Heart right ventricle (tissue), 16 donors: ENCODE results near the gene MYLK3. TPM values are rescaled to one million over a fixed set of nuclear protein-coding genes. Genes with fewer than 3 reads are reported as not detected.

Source experiments
- ATAC-seq, 8 donors: fragments of 200-7000 bp; cut with Tn5 transposase; one replicate each; pipeline ENCODE4 v1.9.1; 2020; ENCODE audit warnings: mild to moderate bottlenecking in 8 of 8, moderate library complexity in 8 of 8, moderate number of reproducible peaks in 1 of 8
- DNase-seq, 2 donors: peaks; one replicate each; pipeline ENCODE4 v3.0.0-alpha.2; 2020
- H3K27ac ChIP-seq, 10 donors: fragments of 200-600 bp; sonication (generic) in 2 of 10; one replicate each; pipeline versions ENCODE4 v1.5.0 to v1.8.0; 2020 to 2022; ENCODE audit warnings: mild to moderate bottlenecking in 3 of 10
- H3K27me3 ChIP-seq, 7 donors: fragments of 200-600 bp; one replicate each; pipeline ENCODE4 v1.8.0; 2021 to 2022; ENCODE audit warnings: mild to moderate bottlenecking in 2 of 7
- H3K36me3 ChIP-seq, 9 donors: fragments of 200-600 bp; sonication (generic) in 1 of 9; one replicate each; pipeline versions ENCODE4 v1.5.0 to v1.8.0; 2020 to 2022; ENCODE audit warnings: mild to moderate bottlenecking in 2 of 9
- H3K4me1 ChIP-seq, 9 donors: fragments of 200-600 bp; sonication (generic) in 1 of 9; one replicate each; pipeline versions ENCODE4 v1.5.0 to v1.8.0; 2020 to 2022; ENCODE audit warnings: mild to moderate bottlenecking in 4 of 9
- H3K4me3 ChIP-seq, 10 donors: fragments of 200-600 bp; sonication (generic) in 2 of 10; one replicate each; pipeline versions ENCODE4 v1.5.0 to v1.8.0; 2020 to 2022; ENCODE audit warnings: mild to moderate bottlenecking in 7 of 10, moderate library complexity in 2 of 10
- H3K9me3 ChIP-seq, 11 donors: fragments of 200-600 bp in 10 of 11; sonication (generic) in 2 of 11; one replicate each; pipeline versions ENCODE4 v1.5.0 to v1.8.0; 2013 to 2022; ENCODE audit warnings: mild to moderate bottlenecking in 2 of 11, control low read depth in 1 of 11, moderate library complexity in 1 of 11
- CTCF ChIP-seq, 9 donors: fragments of 200-600 bp; sonication (generic) in 2 of 9; IDR thresholded peaks; one replicate each; pipeline versions ENCODE4 v1.5.0 to v1.8.0; 2021 to 2022; ENCODE audit warnings: antibody characterized with exemption in 9 of 9, mild to moderate bottlenecking in 5 of 9, moderate library complexity in 1 of 9
- WGBS, 2 donors: extraction: QIAGEN DNeasy Blood & Tissue Kit; methylation state at CpG; one replicate each; pipeline ENCODE4 v1.1.7; 2013; ENCODE audit warnings: inconsistent platforms in 1 of 2; 5-methylcytosine and 5-hydroxymethylcytosine counted together
- intact Hi-C, 10 donors: fragments of 100-400 bp; cut with DNase I; formaldehyde crosslinking; loops; one replicate each; pipeline versions ENCODE4 v1.11.1 to v1.14.2; 2022
- polyA plus RNA-seq, 2 donors: library from polyadenylated mRNA; stranded (reverse); fragments of 200-250 nt; gene quantifications; one replicate each; pipeline ENCODE4 v1.2.3, GENCODE V29; 2013
- total RNA-seq, 10 donors: library from RNA; stranded (reverse); fragmentation: NEBNext Ultra II Directional in 3 of 10; extraction: Animal tissue kit (Norgen Biotek cat#: 25700) in 3 of 10; gene quantifications; one replicate each; pipeline versions ENCODE4 v1.2.1 to v1.2.4, GENCODE V29; 2021 to 2023
- donor health status: Arrhythmogenic right ventricular cardiomyopathy.
- donor health status: ischemic (EF 13 %, LVEDD 7.1; RV severe dilation, severe dysfunction).
- donor health status: healthy with polysubstance abuse.
- donor health status: DM: no; HTN: yes; CAD: no.
- donor health status: DM: no; HTN: no; CAD: no.
- donor health status: ischemic (EF 25% LVEDD 6.9; RV normal size, moderate dysfunction).
- donor health status: ischemic (EF 25% LVEDD 5.7; RV mildly dilated, moderate dysfunction).
- donor health status: healthy.
- donor health status: DM: yes; HTN: yes; CAD: no.
- donor health status: Ischemic cardiomyopathy.
- donor health status: ischemic (EF 35%, LVEDD 5.7; RV mildly dilated, moderate dysfunction).
- donor health status: nonischemic (EF 11% LVEDD 7.7; RV severe dilation, severe dysfunction).
- donor health status: DM: yes; HTN: yes; CAD: no.
- donor health status: PGD.
- donor health status: ischemic (EF 29% LVEDD 5.4; RV normal size, mild dysfunction).
- donor health status: nonischemic (EF 23%, LVEDD 6.1; RV moderate dilation, normal function).

Gene MYLK3
- total and polyA plus RNA-seq, 12 donors = 63.5 to 458 (median 256) TPM

DNA sequence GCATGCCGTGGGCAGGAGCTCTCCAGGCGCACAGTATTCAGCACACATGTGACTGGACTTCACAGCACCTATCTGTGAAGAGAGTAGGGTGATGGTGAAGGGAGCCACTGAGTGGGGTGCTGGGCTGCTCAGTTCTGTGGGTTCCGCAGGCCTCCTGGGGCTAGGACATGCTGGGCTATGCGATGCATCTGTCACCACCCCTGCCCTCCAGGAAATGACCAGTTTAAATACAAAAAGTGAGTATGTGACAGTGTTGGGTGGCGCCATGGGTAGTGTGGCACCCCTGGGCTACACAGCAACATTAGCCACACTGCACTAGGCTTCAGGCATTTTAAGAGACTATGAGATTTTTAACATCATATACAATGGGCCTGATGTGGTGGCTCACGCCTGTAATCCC is 28.6 kb downstream of the MYLK3 start:
- 84 to 87% methylated on average over 6 of the region's 6 CpGs for WGBS, 2 donors
- TF ChIP-seq CTCF (IDR thresholded peaks at IDR 0.05) = no peak
- Histone ChIP-seq H3K9me3 (no peaks in the 10 kb centered on the region), H3K4me3 (no peak overlapping the region), H3K27ac (no peak overlapping the region), H3K27me3 (no peaks in the 10 kb centered on the region), H3K4me1 (peaks cover 0 to 25% (median 7%) of the 10 kb centered on the region in 9 donors), H3K36me3 (peaks cover 0 to 55% (median 4%) of the 10 kb centered on the region in 9 donors)
- intact Hi-C loops = no loop called here
- DNase-seq (no peak), ATAC-seq (no peak)

DNA sequence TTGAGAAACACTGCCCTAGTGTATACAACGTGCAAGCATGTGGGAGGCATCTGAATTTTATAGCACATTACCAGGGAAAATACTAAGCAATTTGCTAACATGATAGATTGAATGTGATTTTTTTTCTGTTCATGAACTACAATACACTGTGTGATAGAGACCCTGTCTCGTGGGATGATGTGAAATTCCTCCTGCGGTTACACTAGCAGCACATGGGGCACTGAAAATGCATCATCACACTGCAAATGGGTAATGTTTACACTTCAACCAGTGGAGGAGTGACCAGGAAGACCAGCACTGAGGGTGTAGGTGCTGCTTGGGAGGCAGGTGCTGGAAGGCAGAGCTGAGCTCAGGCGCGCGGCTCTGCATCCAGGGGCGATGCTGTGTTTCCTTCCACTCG is 29.9 kb downstream of the MYLK3 start:
- no peaks in the 10 kb centered on the region for H3K9me3 ChIP-seq

DNA sequence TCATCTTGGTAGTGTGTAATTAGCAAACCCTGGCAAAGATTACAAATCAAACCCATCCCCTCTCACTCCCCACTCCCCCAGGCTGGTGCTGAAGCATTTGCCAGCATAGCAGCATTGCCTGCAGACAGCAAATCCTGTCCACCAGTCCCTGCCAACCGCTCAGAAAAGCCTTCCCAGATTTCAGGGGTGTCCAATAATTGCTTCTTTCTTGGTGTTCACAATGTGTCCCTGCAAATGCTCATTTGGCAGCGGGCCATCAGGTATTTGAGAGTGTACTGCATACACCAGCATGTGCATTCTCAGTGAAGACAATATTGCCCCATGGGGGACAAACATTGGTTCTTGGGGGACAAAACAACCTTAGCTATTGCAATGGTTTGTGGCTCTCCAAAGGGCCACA is 30.5 kb downstream of the MYLK3 start:
- Histone ChIP-seq H3K9me3 (no peaks in the 10 kb centered on the region), H3K27ac (peak overlapping the region in 2 of 10 donors; percentile 46 to 75), H3K4me1 (peaks cover 8 to 41% (median 22%) of the 10 kb centered on the region in 9 donors), H3K27me3 (no peaks in the 10 kb centered on the region), H3K4me3 (no peak overlapping the region), H3K36me3 (peaks cover 0 to 46% (median 0%) of the 10 kb centered on the region in 9 donors)
- DNase-seq = no peak
- 73 to 76% methylated on average over 2 of the region's 2 CpGs for WGBS, 2 donors
- intact Hi-C loops = no loop called here
- no peak for ATAC-seq
- TF ChIP-seq CTCF (IDR thresholded peaks at IDR 0.05) = no peak

More for the DNA sequence above, 29.9 kb downstream of the MYLK3 start:
- no peak for TF ChIP-seq CTCF (IDR thresholded peaks at IDR 0.05)
- no peak for DNase-seq
- Histone ChIP-seq H3K36me3 (peaks cover 0 to 51% (median 2%) of the 10 kb centered on the region in 9 donors), H3K4me3 (no peak overlapping the region), H3K4me1 (peaks cover 7 to 37% (median 19%) of the 10 kb centered on the region in 9 donors), H3K27me3 (no peaks in the 10 kb centered on the region), H3K27ac (no peak overlapping the region)
- WGBS, 2 donors = 80 to 83% methylated on average over 8 of the region's 8 CpGs
- intact Hi-C loops = no loop called here
- ATAC-seq = no peak

DNA sequence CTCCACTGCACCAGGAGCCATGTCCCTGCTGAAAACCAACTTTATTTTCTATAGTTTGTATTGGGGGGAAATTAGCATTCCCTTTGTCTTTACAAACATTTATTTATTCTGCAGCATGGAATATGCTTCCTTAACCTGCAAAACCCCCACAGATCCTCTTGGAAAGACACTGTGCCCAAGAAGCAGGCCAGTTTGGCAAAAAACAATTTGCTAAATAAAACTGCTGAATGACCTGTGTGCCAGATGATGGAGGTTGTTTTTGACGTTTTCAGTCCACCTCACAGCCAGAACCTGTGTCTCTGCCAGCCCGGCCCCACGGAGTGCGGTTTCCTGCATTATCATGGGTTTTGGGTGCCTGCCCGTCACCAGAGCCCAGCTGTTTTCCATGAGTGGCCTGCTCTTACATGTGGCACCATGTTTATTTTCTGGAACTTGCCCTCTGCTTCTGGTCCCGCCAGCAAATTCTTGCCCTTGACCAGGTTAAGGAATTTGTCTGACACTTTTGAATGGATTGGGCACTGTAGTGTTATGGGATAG is 32.3 kb downstream of the MYLK3 start:
- no peak for TF ChIP-seq CTCF (IDR thresholded peaks at IDR 0.05)
- Histone ChIP-seq H3K4me1 (peaks cover 10 to 60% (median 32%) of the 10 kb centered on the region in 9 donors), H3K36me3 (peaks cover 0 to 30% (median 0%) of the 10 kb centered on the region in 9 donors), H3K27ac (peak overlapping the region in 9 of 10 donors; percentile 42 to 80 (median 67)), H3K4me3 (no peak overlapping the region), H3K27me3 (no peaks in the 10 kb centered on the region), H3K9me3 (no peaks in the 10 kb centered on the region)
- intact Hi-C loops = no loop called here
- peak; percentile 74 to 78 for DNase-seq
- ATAC-seq = peak; percentile 32 to 81 (median 78)
- 28 to 47% methylated on average over 6 of the region's 6 CpGs for WGBS, 2 donors
